Neutrophil (primary cell): ENCODE data around the gene ZNF217.

Experiments
- H3K27ac ChIP-seq: fragments of 200-600 bp; sonication (generic); 2 replicates; pipeline ENCODE4 v1.5.1; 2016; ENCODE audit warnings: mild to moderate bottlenecking, moderate library complexity
- H3K27me3 ChIP-seq: fragments of 200-600 bp; sonication (generic); 2 replicates; pipeline ENCODE4 v1.6.0; 2016; ENCODE audit warnings: mild to moderate bottlenecking
- H3K36me3 ChIP-seq: fragments of 200-600 bp; sonication (generic); 2 replicates; pipeline ENCODE4 v1.5.1; 2017
- H3K4me1 ChIP-seq, 2 experiments: fragments of 200-600 bp in 1 of 2; sonication (generic) in 1 of 2; 1 replicate in 1 of 2; 2 replicates in 1 of 2; pipeline versions ENCODE4 v1.5.1 to v1.6.1; 2013 to 2016; ENCODE audit warnings: low read depth in 1 of 2, low read length in 1 of 2, mild to moderate bottlenecking in 1 of 2, moderate library complexity in 1 of 2; ENCODE audit not compliant: control insufficient read depth in 1 of 2, insufficient read depth in 1 of 2
- H3K4me3 ChIP-seq, 2 experiments: fragments of 200-600 bp in 1 of 2; sonication (generic) in 1 of 2; 1 replicate in 1 of 2; 2 replicates in 1 of 2; pipeline ENCODE4 v1.5.1; 2013 to 2016; ENCODE audit warnings: low read depth in 1 of 2, low read length in 1 of 2, mild to moderate bottlenecking in 1 of 2, moderate library complexity in 1 of 2
- H3K9me3 ChIP-seq: fragments of 200-600 bp; sonication (generic); 2 replicates; pipeline ENCODE4 v1.5.1; 2016
- CTCF ChIP-seq: fragments of 200-600 bp; sonication (generic); IDR thresholded peaks from 2 replicates; pipeline ENCODE4 v1.5.1; 2016; ENCODE audit warnings: antibody characterized with exemption

Gene ZNF217

GRCh38 chr20:53571555-53572286 lies 21.9 kb downstream of the ZNF217 start:
- Histone ChIP-seq H3K4me1 (no peaks in the 10 kb centered on the region), H3K4me3 (no peak overlapping the region), H3K36me3 (peaks cover 100% of the 10 kb centered on the region), H3K9me3 (no peaks in the 10 kb centered on the region), H3K27ac (no peak overlapping the region), H3K27me3 (no peaks in the 10 kb centered on the region)
- TF ChIP-seq CTCF = no peak

DNA sequence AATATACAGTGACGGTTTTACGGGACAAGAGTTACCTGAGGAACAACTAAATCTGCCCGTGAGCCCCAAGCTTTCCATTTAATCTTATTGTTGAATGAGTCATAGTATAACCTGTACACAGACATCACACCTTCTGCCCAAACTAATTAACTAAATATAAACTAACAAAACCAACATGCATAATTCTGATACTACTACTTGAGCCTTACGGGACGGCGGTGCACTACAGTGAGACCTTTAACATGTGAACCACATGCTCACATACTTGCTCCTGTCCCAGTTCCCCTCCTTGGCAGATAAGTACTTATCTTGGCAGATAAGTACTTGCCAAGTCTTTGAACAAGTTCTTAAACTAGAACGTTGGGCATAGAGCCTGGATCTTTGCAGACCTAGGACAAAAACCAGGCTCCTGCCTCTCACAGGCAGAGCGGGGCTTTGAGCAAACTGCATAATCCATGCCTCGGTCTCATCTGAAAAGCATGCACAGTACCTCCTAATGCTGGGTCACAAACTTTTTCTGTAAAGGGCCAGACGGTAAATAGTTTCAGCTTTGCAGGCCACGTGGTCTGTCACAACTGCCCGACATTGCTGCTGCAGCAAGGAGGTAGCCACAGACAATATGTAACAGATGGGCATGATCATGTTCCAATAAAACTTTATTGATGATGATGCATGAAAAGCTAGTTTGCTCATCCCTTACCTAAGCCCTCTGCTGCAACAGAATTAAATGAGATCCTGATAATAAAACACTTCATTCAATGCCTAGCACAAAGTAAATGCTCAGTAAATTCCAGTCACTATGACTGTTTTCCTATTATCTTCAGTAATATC lies 23.0 kb downstream of the ZNF217 start:
- TF ChIP-seq CTCF = no peak
- no peak overlapping the region for H3K27ac ChIP-seq
- H3K36me3 ChIP-seq = peaks cover 100% of the 10 kb centered on the region
- H3K9me3 ChIP-seq = no peaks in the 10 kb centered on the region
- no peaks in the 10 kb centered on the region for H3K4me1 ChIP-seq
- H3K4me3 ChIP-seq = no peak overlapping the region
- H3K27me3 ChIP-seq = no peaks in the 10 kb centered on the region

DNA sequence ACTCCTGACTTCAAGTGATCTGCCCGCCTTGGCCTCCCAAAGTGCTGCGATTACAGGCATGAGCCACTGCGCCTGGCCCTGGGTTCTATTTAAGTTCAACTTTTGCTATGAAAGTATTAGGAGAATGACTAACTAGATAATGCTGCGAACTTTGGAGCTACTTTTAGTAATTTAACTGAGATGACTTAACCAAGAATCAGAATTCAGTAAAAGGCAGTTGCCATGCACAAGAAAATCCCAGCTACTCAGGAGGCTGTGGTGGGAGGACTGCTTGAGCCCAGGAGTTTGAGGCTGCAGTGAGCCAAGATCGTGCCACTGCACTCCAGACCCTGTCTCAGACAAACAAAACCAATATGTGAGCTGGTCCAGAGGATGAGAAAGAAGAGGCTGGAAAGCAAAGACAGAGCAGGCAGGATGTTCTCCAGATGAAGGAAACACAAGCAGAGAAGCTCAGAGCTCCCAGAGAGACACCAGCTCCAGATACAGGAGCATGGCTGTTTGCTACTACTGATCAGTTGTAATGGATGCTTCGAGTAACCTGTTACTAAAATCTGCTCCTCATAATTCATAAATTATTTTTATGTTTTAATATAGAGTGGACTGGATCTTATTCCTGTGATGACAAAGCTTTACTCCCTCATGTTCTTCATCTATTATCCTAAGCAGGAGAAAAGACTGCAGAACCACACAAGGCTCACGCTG lies 23.9 kb downstream of the ZNF217 start:
- H3K27ac ChIP-seq = peak overlapping the region; percentile 18
- TF ChIP-seq CTCF = no peak
- H3K27me3 ChIP-seq = no peaks in the 10 kb centered on the region
- H3K36me3 ChIP-seq = peaks cover 100% of the 10 kb centered on the region
- no peaks in the 10 kb centered on the region for H3K9me3 ChIP-seq
- H3K4me1 ChIP-seq = no peaks in the 10 kb centered on the region
- no peak overlapping the region for H3K4me3 ChIP-seq

- Histone ChIP-seq H3K4me3 (no peak overlapping the region), H3K4me1 (no peaks in the 10 kb centered on the region), H3K27ac (peak overlapping the region; percentile 18), H3K36me3 (peaks cover 100% of the 10 kb centered on the region), H3K27me3 (no peaks in the 10 kb centered on the region), H3K9me3 (no peaks in the 10 kb centered on the region)
- no peak for TF ChIP-seq CTCF
Measured at GRCh38 chr20:53569005-53569404, 24.6 kb downstream of the ZNF217 start.

DNA sequence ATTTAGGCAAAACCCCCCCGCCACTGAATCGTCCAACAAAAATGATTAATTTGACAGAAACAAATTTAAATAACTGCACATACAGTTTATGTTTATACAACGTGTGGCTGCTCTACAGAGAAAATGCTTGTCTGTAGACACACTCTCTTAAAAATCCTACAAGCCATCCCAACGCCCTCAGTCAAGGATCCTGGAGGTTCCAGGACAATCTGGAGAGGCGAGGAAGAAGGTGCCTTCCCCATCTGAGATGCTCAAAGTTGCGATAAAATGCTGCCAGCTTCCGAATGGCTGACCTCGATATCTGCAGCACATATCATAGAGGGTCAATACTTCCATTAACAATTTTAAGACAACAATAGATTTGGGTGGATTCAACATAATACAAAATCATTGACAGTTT lies 25.3 kb downstream of the ZNF217 start:
- Histone ChIP-seq H3K36me3 (peaks cover 98% of the 10 kb centered on the region), H3K4me3 (no peak overlapping the region), H3K27me3 (no peaks in the 10 kb centered on the region), H3K4me1 (no peaks in the 10 kb centered on the region), H3K27ac (no peak overlapping the region), H3K9me3 (no peaks in the 10 kb centered on the region)
- no peak for TF ChIP-seq CTCF
